Effector memory CD4-positive, alpha-beta T cell (primary cell): ENCODE results near the gene TRIM54.
"Not testable (repeated sequence)": the region's sequence is repeated elsewhere in the genome, so short reads cannot be mapped to it uniquely, and the experiment has no call there.

Experiments used
- DNase-seq, 3 donors: peaks; one replicate each; pipeline ENCODE4 v3.0.0-alpha.2; 2020
- H3K27ac ChIP-seq: 2 replicates; pipeline ENCODE4 v1.7.0; 2013; ENCODE audit warnings: mild to moderate bottlenecking, low read length, moderate library complexity; ENCODE audit not compliant: insufficient read depth, poor library complexity, severe bottlenecking
- H3K27me3 ChIP-seq: replicated peaks from 2 replicates; pipeline ENCODE4 v1.7.0; 2013; ENCODE audit warnings: mild to moderate bottlenecking, low read length; ENCODE audit not compliant: insufficient read depth, control insufficient read depth, poor library complexity, severe bottlenecking
- H3K36me3 ChIP-seq: 2 replicates; pipeline ENCODE4 v1.7.0; 2013; ENCODE audit warnings: mild to moderate bottlenecking, low read length, moderate library complexity; ENCODE audit not compliant: control insufficient read depth, insufficient read depth
- H3K4me1 ChIP-seq: 2 replicates; pipeline ENCODE4 v1.7.0; 2013; ENCODE audit warnings: low read length, mild to moderate bottlenecking; ENCODE audit not compliant: control insufficient read depth, insufficient read depth, poor library complexity, severe bottlenecking
- H3K4me3 ChIP-seq: 2 replicates; pipeline ENCODE4 v1.7.0; 2013; ENCODE audit warnings: low read length, low read depth, mild to moderate bottlenecking; ENCODE audit not compliant: insufficient read depth, poor library complexity, severe bottlenecking
- H3K9me3 ChIP-seq: 2 replicates; pipeline ENCODE4 v1.7.0; 2013; ENCODE audit warnings: mild to moderate bottlenecking, low read length, moderate library complexity; ENCODE audit not compliant: control insufficient read depth

TRIM54 gene

GRCh38 chr2:27264753-27265535 is 17.3 kb upstream of the TRIM54 start:
- Histone ChIP-seq H3K4me3 (peak overlapping the region; percentile 66), H3K36me3 (no peaks in the 10 kb centered on the region), H3K4me1 (peaks cover 35% of the 10 kb centered on the region), H3K27ac (peak overlapping the region; percentile 12), H3K9me3 (no peaks in the 10 kb centered on the region), H3K27me3 (peaks cover 37% of the 10 kb centered on the region)
- DNase-seq: peak; percentile 39 to 60 (median 53)

GRCh38 chr2:27265536-27265870 is 16.7 kb upstream of the TRIM54 start:
- Histone ChIP-seq H3K36me3 (no peaks in the 10 kb centered on the region), H3K4me3 (no peak overlapping the region), H3K27ac (no peak overlapping the region), H3K9me3 (no peaks in the 10 kb centered on the region), H3K27me3 (peaks cover 37% of the 10 kb centered on the region), H3K4me1 (peaks cover 35% of the 10 kb centered on the region)
- no peak for DNase-seq

- H3K9me3 ChIP-seq, H3K36me3 ChIP-seq, H3K4me3 ChIP-seq, H3K27ac ChIP-seq, DNase-seq: not testable (repeated sequence)
- Histone ChIP-seq H3K4me1 (peaks cover 16% of the 10 kb centered on the region), H3K27me3 (peaks cover 16% of the 10 kb centered on the region)
Observed at GRCh38 chr2:27268296-27268695, 13.9 kb upstream of the TRIM54 start.

GRCh38 chr2:27270131-27270530 is 12.1 kb upstream of the TRIM54 start:
- H3K27ac ChIP-seq: no peak overlapping the region
- no peaks in the 10 kb centered on the region for H3K9me3 ChIP-seq
- no peaks in the 10 kb centered on the region for H3K27me3 ChIP-seq
- DNase-seq: no peak
- no peaks in the 10 kb centered on the region for H3K4me1 ChIP-seq
- H3K4me3 ChIP-seq: no peak overlapping the region
- no peaks in the 10 kb centered on the region for H3K36me3 ChIP-seq

GRCh38 chr2:27270670-27271069 is 11.6 kb upstream of the TRIM54 start:
- Histone ChIP-seq H3K9me3 (no peaks in the 10 kb centered on the region), H3K27me3 (no peaks in the 10 kb centered on the region), H3K4me3 (no peak overlapping the region), H3K36me3 (no peaks in the 10 kb centered on the region), H3K27ac (no peak overlapping the region), H3K4me1 (no peaks in the 10 kb centered on the region)
- no peak for DNase-seq

- Histone ChIP-seq H3K27me3 (no peaks in the 10 kb centered on the region), H3K4me3 (no peak overlapping the region), H3K9me3 (no peaks in the 10 kb centered on the region), H3K4me1 (no peaks in the 10 kb centered on the region), H3K27ac (no peak overlapping the region), H3K36me3 (no peaks in the 10 kb centered on the region)
- no peak for DNase-seq
Observed at GRCh38 chr2:27271631-27272340, 10.4 kb upstream of the TRIM54 start.

- not testable (repeated sequence) for H3K27ac ChIP-seq, H3K4me1 ChIP-seq, H3K36me3 ChIP-seq, DNase-seq, H3K9me3 ChIP-seq, H3K27me3 ChIP-seq, H3K4me3 ChIP-seq
Observed at GRCh38 chr2:27272537-27273522, 9.4 kb upstream of the TRIM54 start.

DNA sequence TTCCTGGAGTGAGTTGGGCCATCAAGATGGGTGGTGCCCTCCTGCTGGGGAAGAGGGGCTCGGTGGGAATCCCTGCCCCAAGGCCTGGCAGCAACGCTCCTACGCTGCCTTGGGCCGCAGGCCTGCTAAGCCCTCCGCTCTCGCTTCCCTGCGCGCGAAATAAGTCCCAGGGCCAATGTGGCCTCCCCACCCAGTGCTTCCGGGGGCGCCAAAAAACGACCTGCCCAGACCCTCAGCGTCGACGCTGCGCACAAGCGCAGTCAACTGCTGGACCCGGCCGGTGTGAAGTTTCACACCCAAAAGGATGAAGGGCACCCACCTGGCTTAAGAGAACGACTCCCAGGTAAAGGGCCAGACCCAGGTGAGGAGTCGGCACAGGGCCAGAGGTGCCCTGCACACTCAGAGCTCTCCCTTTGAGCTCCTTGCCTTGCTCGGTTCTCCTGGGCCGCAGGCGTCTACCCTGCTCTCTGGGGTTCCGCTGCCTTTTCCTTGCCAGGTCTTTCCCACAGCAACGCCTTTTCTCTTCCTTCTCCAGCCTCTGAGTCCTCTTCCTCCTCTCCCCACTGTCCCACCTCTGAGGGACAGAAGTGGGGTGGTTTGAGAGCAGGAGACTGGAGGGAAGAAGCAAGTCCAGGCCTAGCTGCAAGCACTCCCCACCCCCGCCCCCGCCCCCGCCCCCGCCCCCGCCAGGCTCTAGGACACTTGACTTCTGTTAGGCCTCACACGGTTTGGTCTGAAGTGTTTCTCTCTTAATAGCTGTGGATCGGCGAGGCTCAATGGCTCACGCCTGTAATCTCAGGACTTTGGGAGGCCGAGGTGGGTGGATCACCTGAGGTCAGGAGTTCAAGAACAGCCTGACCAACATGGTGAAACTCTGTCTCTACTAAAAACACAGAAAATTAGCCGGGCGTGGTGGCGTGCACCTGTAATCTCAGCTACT is 6.7 kb upstream of the TRIM54 start, which contains the start of gene DNAJC5G:
Gene DNAJC5G, plus strand, starts transcription at position 223 of the 940 bp plus-strand sequence. CDS start 1,296 bp downstream, outside the sequence.
- DNase-seq: no peak
- Histone ChIP-seq H3K4me1 (no peaks in the 10 kb centered on the region), H3K36me3 (no peaks in the 10 kb centered on the region), H3K27ac (no peak within 1 kb of the TSS), H3K27me3 (no peaks in the 10 kb centered on the region), H3K4me3 (no peak within 1 kb of the TSS), H3K9me3 (no peaks in the 10 kb centered on the region)

GRCh38 chr2:27278010-27278409 is 4.2 kb upstream of the TRIM54 start:
- Histone ChIP-seq H3K27me3 (no peaks in the 10 kb centered on the region), H3K9me3 (no peaks in the 10 kb centered on the region), H3K27ac (no peak overlapping the region), H3K4me3 (no peak overlapping the region), H3K36me3 (no peaks in the 10 kb centered on the region), H3K4me1 (no peaks in the 10 kb centered on the region)
- DNase-seq: no peak
